HepG2 (cell line): Measurements from ENCODE around the gene COL25A1. TPM values are rescaled to one million over a fixed set of nuclear protein-coding genes. Genes with fewer than 3 reads are reported as not detected.

Experiments
- ATAC-seq: fragments of 200-7000 bp; cut with Tn5 transposase; 3 replicates; pipeline ENCODE4 v1.9.1; 2020; ENCODE audit warnings: mild to moderate bottlenecking, moderate library complexity
- BruUV-seq: library from RNA; stranded (reverse); fragments of 400-500 nt; replicated peaks from 2 replicates; lab custom pipeline; 2021; lab: Mats Ljungman, UMichigan
- CTCF ChIA-PET: fragments of 300-600 bp; formaldehyde crosslinking; extraction: SDS; loops from one replicate; lab custom pipeline; 2021; ENCODE audit warnings: low total read pairs, inconsistent platforms, low intra/inter-chr PET ratio; lab: Yijun Ruan, JAX
- POLR2A ChIA-PET: fragments of 350-600 bp; sonication (Branson Sonifier 250); formaldehyde crosslinking; loops from one replicate; lab custom pipeline; 2020; ENCODE audit warnings: antibody characterized with exemption, inconsistent platforms; lab: Yijun Ruan, JAX
- DNase-seq: peaks from one replicate; pipeline ENCODE4 v3.0.0-alpha.2; 2015; ENCODE audit warnings: low spot score
- FAIRE-seq: peaks from 3 replicates; lab custom pipeline; 2011; peaks lifted over from hg19 to GRCh38; lab: Jason Lieb, UNC
- H2AFZ ChIP-seq: one replicate; pipeline ENCODE4 v1.6.1; 2011; ENCODE audit warnings: low read length, inconsistent platforms
- H3K27ac ChIP-seq: fragments of 300-600 bp; 3 replicates; pipeline ENCODE4 v1.8.0; 2011; ENCODE audit warnings: mixed run types, mild to moderate bottlenecking, mixed read lengths, low read length, inconsistent platforms; ENCODE audit not compliant: insufficient read depth; ENCODE audit errors: extremely low read length
- H3K27me3 ChIP-seq, 2 experiments: fragments of 200-600 bp in 1 of 2; 2 replicates in 1 of 2; 3 replicates in 1 of 2; pipeline versions ENCODE4 v1.6.0 to v1.8.0; 2011; ENCODE audit warnings: low read length in 2 of 2, mild to moderate bottlenecking in 2 of 2, moderate library complexity in 2 of 2, inconsistent platforms in 1 of 2; ENCODE audit not compliant: insufficient read depth in 2 of 2, control insufficient read depth in 1 of 2
- H3K36me3 ChIP-seq, 2 experiments: fragments of 200-600 bp in 1 of 2; replicated peaks in 1 of 2; 2 replicates in 1 of 2; 3 replicates in 1 of 2; pipeline versions ENCODE4 v1.5.1 to v1.8.0; 2011; ENCODE audit warnings: low read length in 2 of 2, inconsistent platforms in 1 of 2; ENCODE audit not compliant: insufficient read depth in 2 of 2, control insufficient read depth in 1 of 2
- H3K4me1 ChIP-seq: 2 replicates; pipeline ENCODE4 v1.5.1; 2012; ENCODE audit warnings: low read length, inconsistent platforms; ENCODE audit not compliant: insufficient read depth
- H3K4me2 ChIP-seq: 2 replicates; pipeline ENCODE4 v1.6.0; 2011; ENCODE audit warnings: low read depth, low read length, inconsistent platforms
- H3K4me3 ChIP-seq, 3 experiments: fragments of 200-600 bp in 1 of 3; sonication (generic), shearing (Covaris generic) in 1 of 3; replicated peaks in 1 of 3; 2 replicates each; pipeline ENCODE4 v1.5.1; 2011 to 2016; ENCODE audit warnings: low read length in 3 of 3, inconsistent platforms in 2 of 3, low read depth in 2 of 3, mild to moderate bottlenecking in 2 of 3, control low read depth in 1 of 3, mixed read lengths in 1 of 3; ENCODE audit not compliant: insufficient read depth in 1 of 3
- H3K79me2 ChIP-seq: one replicate; pipeline ENCODE4 v1.6.1; 2011; ENCODE audit warnings: low read length, inconsistent platforms; ENCODE audit not compliant: insufficient read depth
- H3K9ac ChIP-seq: 2 replicates; pipeline ENCODE4 v1.6.0; 2011; ENCODE audit warnings: mild to moderate bottlenecking, low read depth, low read length, inconsistent platforms; ENCODE audit not compliant: insufficient read depth
- H3K9me3 ChIP-seq: 2 replicates; pipeline ENCODE4 v1.5.1; 2012; ENCODE audit warnings: mild to moderate bottlenecking, low read length
- H4K20me1 ChIP-seq: 2 replicates; pipeline ENCODE4 v1.6.0; 2011; ENCODE audit warnings: inconsistent platforms, mild to moderate bottlenecking, low read length, moderate library complexity; ENCODE audit not compliant: insufficient read depth
- AFF4 ChIP-seq: sonication (generic); formaldehyde crosslinking; IDR thresholded peaks from 2 replicates; pipeline ENCODE4 v1.4.0; 2020; ENCODE audit warnings: missing genetic modification reagents
- GATA4 ChIP-seq: sonication (generic); IDR thresholded peaks from 2 replicates; pipeline ENCODE4 v1.6.1; 2016; ENCODE audit warnings: antibody characterized with exemption, low read depth, borderline replicate concordance
- HMGXB3 ChIP-seq: sonication (generic); formaldehyde crosslinking; IDR thresholded peaks from 2 replicates; pipeline ENCODE4 v1.4.0; 2020; ENCODE audit warnings: missing genetic modification reagents, borderline replicate concordance
- TSC22D2 ChIP-seq: sonication (generic); formaldehyde crosslinking; IDR thresholded peaks from 2 replicates; pipeline ENCODE4 v1.5.1; 2020; ENCODE audit warnings: missing genetic modification reagents, mild to moderate bottlenecking, borderline replicate concordance
- ZFP36L2 ChIP-seq: sonication (generic); formaldehyde crosslinking; IDR thresholded peaks from 2 replicates; pipeline ENCODE4 v1.4.0; 2020; ENCODE audit warnings: missing genetic modification reagents
- WGBS: methylation state at CpG from one replicate; pipeline ENCODE4 v1.1.6; 2017; ENCODE audit warnings: low lambda C conversion rate; 5-methylcytosine and 5-hydroxymethylcytosine counted together
- in situ Hi-C: cut with HindIII; loops from 2 replicates; pipeline ENCODE4 v1.10.0; 2017; ENCODE audit warnings: low pct_unique_long_range_greater_than_20kb; ENCODE audit not compliant: extremely low pct_ligation_motif_present
- intact Hi-C: fragments of 100-400 bp; cut with micrococcal nuclease; formaldehyde crosslinking; loops from one replicate; pipeline ENCODE4 v1.10.0; 2022; ENCODE audit not compliant: unreplicated experiment
- polyA plus RNA-seq, 8 experiments: library from polyadenylated mRNA; depleted of rRNA in 3 of 8; stranded (reverse) in 7 of 8; unstranded in 1 of 8; fragments of >200 nt; fragmentation: Illumina TruSeq in 4 of 8; extraction: Trizol in 4 of 8; gene quantifications; 2 replicates each; pipeline versions ENCODE4 v1.2.1 to v1.2.3, GENCODE V29; 2011 to 2016; ENCODE audit warnings: low read depth in 4 of 8, missing spikeins in 1 of 8, mixed read lengths in 1 of 8; ENCODE audit not compliant: insufficient read depth in 1 of 8
- total RNA-seq, 5 experiments: library from RNA; depleted of rRNA; stranded (reverse); fragments of >200 nt; fragmentation: Illumina TruSeq; extraction: Trizol; gene quantifications; 2 replicates each; pipeline ENCODE4 v1.2.3, GENCODE V29; 2016; ENCODE audit warnings: low read depth in 1 of 5
- TF ChIP-seq, protein P1 (sequence below): sonication (generic); formaldehyde crosslinking; conservative IDR thresholded peaks from 2 replicates; pipeline ENCODE4 v1.4.0; 2020; ENCODE audit warnings: missing genetic modification reagents
- TF ChIP-seq, protein P2 (sequence below): sonication (generic); formaldehyde crosslinking; IDR thresholded peaks from 2 replicates; pipeline ENCODE4 v1.5.0; 2020; ENCODE audit warnings: mild to moderate bottlenecking, low read depth, missing genetic modification reagents, borderline replicate concordance

COL25A1 gene
- total and polyA plus RNA-seq, 2 of the 13 experiments (the other 11 are each of a cell fraction or from before 2014, with no cell fraction given) = not detected

GRCh38 chr4:108852691-108853090 lies 449.8 kb downstream of the COL25A1 start (continued):
- TF ChIP-seq AFF4 (CRISPR knock-in tag) (no peak), TSC22D2 (CRISPR knock-in tag) (no peak), ZFP36L2 (CRISPR knock-in tag) (no peak)

DNA sequence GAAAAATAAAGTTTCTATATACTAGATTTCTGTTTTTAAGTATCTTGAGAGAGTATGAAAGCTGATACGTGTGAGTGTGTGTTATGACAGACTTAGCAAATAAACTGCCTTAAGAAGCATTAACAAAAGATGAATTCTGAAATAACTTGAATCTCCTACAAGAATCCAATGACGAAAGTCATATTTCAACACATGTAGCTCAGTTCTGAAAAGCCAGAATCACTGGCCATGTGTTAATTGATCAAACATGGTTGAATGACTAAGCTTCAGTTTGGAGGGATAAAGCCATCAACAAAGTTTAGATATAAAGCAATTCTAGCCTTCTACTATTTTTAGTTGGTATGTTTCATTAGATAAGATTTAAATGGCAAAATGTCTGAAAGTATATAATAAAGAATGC lies 451.1 kb downstream of the COL25A1 start:
- in situ Hi-C loops (no loop called here), intact Hi-C loops (no loop called here)

More for the DNA sequence above, 451.1 kb downstream of the COL25A1 start:
- WGBS = 3% methylated on average over 2 of the region's 2 CpGs
- no peak for FAIRE-seq
- H3K9me3 ChIP-seq = no peaks in the 10 kb centered on the region
- H3K36me3 ChIP-seq = no peaks in the 10 kb centered on the region
- no peak overlapping the region for H2AFZ ChIP-seq
- H3K27ac ChIP-seq = no peak overlapping the region
- DNase-seq = no peak
- H3K4me2 ChIP-seq = no peak overlapping the region
- ChIA-PET POLR2A (no interaction called here), CTCF (no interaction called here)
- no peaks in the 10 kb centered on the region for H3K4me1 ChIP-seq
- H3K4me3 ChIP-seq = no peak overlapping the region
- ATAC-seq = no peak
- no peaks in the 10 kb centered on the region for H3K79me2 ChIP-seq
- no peaks in the 10 kb centered on the region for H4K20me1 ChIP-seq
- no peaks in the 10 kb centered on the region; a peak in 1 of 5 replicates for H3K27me3 ChIP-seq
- TF ChIP-seq GATA4 (no peak), HMGXB3 (CRISPR knock-in tag) (no peak)
- TF ChIP-seq, protein P1, sequence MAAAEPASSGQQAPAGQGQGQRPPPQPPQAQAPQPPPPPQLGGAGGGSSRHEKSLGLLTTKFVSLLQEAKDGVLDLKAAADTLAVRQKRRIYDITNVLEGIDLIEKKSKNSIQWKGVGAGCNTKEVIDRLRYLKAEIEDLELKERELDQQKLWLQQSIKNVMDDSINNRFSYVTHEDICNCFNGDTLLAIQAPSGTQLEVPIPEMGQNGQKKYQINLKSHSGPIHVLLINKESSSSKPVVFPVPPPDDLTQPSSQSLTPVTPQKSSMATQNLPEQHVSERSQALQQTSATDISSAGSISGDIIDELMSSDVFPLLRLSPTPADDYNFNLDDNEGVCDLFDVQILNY (CRISPR knock-in tag) = no peak
- TF ChIP-seq, protein P2, sequence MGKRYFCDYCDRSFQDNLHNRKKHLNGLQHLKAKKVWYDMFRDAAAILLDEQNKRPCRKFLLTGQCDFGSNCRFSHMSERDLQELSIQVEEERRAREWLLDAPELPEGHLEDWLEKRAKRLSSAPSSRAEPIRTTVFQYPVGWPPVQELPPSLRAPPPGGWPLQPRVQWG (CRISPR knock-in tag) = no peak
- H3K9ac ChIP-seq = no peak overlapping the region
- BruUV-seq = no TSS peak
